Fibroblast of pulmonary artery (primary cell): ENCODE data around the gene USP24.

ENCODE experiments used
- DNase-seq: peaks from one replicate; pipeline ENCODE4 v3.0.0-alpha.2; 2010; ENCODE audit warnings: low read depth
- H3K4me3 ChIP-seq: replicated peaks from 2 replicates; pipeline ENCODE4 v1.5.1; 2011; ENCODE audit warnings: low read depth, mild to moderate bottlenecking, control low read depth, low read length, moderate library complexity
- CTCF ChIP-seq: IDR thresholded peaks from 2 replicates; pipeline ENCODE4 v1.5.1; 2011; ENCODE audit warnings: mild to moderate bottlenecking, control low read depth, low read length, inconsistent platforms; ENCODE audit errors: missing control alignments

Gene USP24

GRCh38 chr1:55244476-55245099 lies 29.4 kb upstream of the USP24 start:
- peak; percentile 38 for DNase-seq
- no peak overlapping the region for H3K4me3 ChIP-seq
- no peak for TF ChIP-seq CTCF

- no peak for DNase-seq
- no peak overlapping the region for H3K4me3 ChIP-seq
- TF ChIP-seq CTCF: no peak
Measured at GRCh38 chr1:55243655-55244054, 28.5 kb upstream of the USP24 start.

GRCh38 chr1:55239548-55239947 lies 24.4 kb upstream of the USP24 start:
- no peak overlapping the region for H3K4me3 ChIP-seq
- no peak for TF ChIP-seq CTCF
- no peak for DNase-seq

- no peak for TF ChIP-seq CTCF
- no peak overlapping the region for H3K4me3 ChIP-seq
- peak; percentile 46 for DNase-seq
Measured at GRCh38 chr1:55235722-55236121, 20.6 kb upstream of the USP24 start.

- no peak overlapping the region for H3K4me3 ChIP-seq
Measured at GRCh38 chr1:55234016-55234415, 18.9 kb upstream of the USP24 start.

GRCh38 chr1:55233145-55233777 lies 18.1 kb upstream of the USP24 start:
- no peak for DNase-seq
- no peak overlapping the region for H3K4me3 ChIP-seq
- TF ChIP-seq CTCF: no peak

More at GRCh38 chr1:55234016-55234415, 18.9 kb upstream of the USP24 start:
- TF ChIP-seq CTCF: no peak
- no peak for DNase-seq
